ENCODE measurements around the gene PDHB. TPM values are rescaled to one million over a fixed set of nuclear protein-coding genes. Genes with fewer than 3 reads are reported as not detected.
A peak's percentile ranks its signal among the peaks of the same experiment; 100 is the strongest.
"Not testable (repeated sequence)": the region's sequence is repeated elsewhere in the genome, so short reads cannot be mapped to it uniquely, and the experiment has no call there.

PDHB gene
- total RNA-seq, 1 donor from 2014 or later: 207 TPM

GRCh38 chr3:58437276-58437675 is 3.6 kb upstream of the PDHB start:
- not testable (repeated sequence) for DNase-seq (ENCODE audit: low read depth)

DNA sequence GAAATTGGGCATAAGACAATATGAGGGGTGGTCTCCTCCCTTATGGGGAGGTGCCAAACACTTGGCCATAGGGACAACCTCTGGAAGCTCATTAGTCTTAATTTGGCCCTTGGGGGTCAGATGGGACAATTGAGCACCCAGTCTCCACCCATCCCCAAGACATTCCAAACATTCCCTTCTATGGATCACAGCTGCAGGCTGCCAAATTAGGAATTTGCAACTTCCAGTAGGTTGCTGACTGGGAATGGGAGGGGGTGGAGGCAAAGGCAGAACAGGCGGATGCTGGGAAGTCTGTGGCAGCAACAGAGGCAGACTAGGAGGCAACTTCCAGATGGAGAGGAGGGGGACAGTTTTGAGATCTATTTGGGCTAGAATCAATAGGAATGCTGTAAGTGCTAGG is 1.4 kb upstream of the PDHB start:
- peak; percentile 75 for DNase-seq (ENCODE audit: low read depth)

- DNase-seq (ENCODE audit: low read depth): no peak
Measured at GRCh38 chr3:58434511-58434910, 879 bp upstream of the PDHB start.

DNA sequence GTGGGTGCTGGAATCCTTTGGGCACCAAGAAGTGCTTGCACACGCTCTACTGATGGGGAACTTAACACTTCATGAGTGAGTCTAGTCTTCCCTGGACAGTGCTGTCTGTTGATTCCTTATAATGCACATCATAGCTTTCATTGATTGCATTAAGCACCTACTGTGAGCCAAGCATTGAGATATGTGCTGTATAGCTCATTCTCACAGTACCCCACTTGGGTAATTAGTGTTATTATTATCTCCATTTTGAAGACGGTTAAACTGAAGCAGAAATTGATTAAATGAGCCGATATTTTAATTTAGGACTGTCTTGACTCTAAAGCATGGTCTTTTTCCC is 504 bp upstream of the PDHB start:
- no peak for DNase-seq (ENCODE audit: low read depth)

DNA sequence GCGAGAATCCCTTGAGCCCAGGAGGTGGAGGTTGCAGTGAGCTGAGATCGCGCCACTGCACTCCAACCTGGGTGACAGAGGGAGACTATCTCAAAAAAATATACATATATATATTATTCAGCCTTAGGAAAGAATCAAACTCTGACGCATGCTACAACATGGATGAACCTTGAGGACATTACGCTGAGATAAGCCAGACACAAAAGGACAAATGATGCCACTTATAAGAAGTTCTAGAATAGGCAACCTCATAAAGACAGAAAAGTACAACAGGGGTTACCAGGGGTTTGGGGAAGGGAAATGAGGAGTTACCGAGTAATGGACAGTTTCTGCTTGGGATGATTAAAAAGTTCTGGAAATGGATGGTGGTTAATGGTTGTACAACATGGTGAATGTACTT is 727 bp downstream of the PDHB start:
- DNase-seq (ENCODE audit: low read depth): no peak

GRCh38 chr3:58429657-58430056 is 4.0 kb downstream of the PDHB start:
- DNase-seq (ENCODE audit: low read depth): peak; percentile 66

DNA sequence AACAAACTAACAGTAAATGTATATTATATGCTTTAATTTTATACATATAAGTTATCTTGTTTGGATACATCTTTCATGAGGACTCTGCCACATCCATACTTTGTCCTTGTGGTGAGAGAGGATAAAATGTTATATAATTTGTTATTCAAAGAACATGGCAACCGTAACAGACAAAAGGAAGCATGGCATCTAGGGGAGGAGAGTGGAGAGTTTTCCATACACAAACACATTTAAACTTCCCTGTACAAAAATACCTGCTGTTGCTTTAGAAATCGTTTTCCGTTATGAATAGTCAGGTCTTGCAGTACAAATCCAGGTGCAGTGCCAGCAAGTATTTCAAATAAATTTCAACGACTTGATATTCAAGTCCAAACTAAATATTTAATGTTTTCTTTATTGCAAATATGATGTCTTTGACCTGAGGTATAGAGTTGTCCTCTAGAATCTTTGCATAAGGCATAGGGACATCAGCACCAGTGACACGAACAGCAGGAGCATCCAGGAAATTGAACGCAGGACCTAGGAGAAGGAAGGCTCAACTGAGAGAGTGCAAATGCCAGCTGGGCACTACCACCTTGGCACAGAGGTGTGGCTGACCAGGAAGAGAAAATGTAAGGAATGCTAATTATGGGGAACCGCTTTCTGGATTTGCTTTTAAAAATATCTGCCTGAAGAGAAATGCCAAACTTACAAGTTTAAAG is 5.8 kb downstream of the PDHB start:
- DNase-seq (ENCODE audit: low read depth): no peak

GRCh38 chr3:58425782-58426181 is 7.8 kb downstream of the PDHB start:
- DNase-seq (ENCODE audit: low read depth): no peak

DNA sequence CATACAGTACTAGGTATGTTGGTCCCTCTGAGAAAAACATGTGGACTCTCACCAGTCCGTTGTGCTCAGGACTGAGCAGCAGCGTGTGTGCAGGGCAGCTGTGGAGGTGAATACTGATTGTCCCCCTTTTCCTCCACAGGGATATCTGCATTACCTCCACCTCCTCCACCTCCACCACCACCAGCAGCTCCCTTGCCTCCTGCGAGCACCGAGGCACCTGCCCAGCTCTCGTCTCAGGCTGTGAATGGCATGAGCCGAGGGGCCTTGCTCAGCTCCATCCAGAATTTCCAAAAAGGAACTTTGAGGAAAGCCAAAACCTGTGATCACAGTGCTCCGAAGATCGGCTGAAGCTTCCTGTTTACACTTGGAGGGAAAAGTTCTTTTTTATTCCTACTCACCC is 9.0 kb downstream of the PDHB start:
- no peak for DNase-seq (ENCODE audit: low read depth)

DNA sequence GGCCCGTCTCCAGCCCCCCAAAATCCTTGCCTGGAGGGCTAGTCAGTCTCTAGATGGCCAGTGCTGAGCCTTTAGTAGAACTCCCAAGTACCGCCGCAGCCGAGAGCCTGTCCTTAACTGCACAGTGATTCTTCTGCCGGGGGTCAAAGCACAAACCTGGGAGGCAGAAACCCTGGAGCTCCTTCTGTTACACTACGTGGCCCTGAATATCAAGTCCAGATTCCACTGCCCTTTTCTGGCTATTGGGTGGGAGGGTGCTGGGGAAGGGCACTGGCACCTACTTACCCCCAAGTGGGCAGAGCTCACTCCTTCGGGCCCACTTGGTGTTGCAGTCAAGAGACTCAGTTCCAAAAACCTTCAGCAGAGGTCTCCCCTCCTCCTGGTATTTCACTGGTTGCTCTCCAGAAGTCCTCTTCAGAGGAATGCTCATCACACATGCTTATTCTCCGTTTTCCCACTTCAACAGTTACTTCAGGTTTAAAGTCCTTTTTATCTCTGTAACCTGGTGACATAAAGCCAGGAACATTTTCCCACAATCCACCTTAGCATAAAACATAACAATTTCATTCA is 10.8 kb downstream of the PDHB start:
- peak; percentile 48 for DNase-seq (ENCODE audit: low read depth)

DNA sequence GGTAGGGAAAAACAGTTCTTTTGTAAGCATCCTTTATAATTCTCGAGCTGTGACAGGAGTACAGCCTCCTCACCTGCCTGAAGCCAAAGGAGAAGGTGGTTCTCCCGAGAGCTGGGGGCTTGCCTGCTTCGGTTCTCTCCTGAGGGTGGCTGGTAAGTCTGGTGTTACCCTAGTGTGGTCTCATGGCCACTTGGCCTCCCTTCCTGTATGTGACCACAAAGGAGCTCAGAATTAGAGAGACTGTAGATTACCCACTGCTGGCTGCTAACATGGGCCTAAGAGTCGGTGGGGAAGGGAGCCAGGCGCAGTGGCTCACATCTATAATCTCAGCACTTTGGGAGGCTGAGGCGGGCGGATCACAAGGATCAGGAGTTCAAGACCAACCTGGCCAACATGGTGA is 12.6 kb downstream of the PDHB start:
- DNase-seq (ENCODE audit: low read depth): no peak

- peak; percentile 49 for DNase-seq (ENCODE audit: low read depth)
Measured at GRCh38 chr3:58419780-58420507, 13.7 kb downstream of the PDHB start.

- DNase-seq (ENCODE audit: low read depth): no peak
Measured at GRCh38 chr3:58418227-58418626, 15.4 kb downstream of the PDHB start.

GRCh38 chr3:58417075-58417474 is 16.6 kb downstream of the PDHB start:
- DNase-seq (ENCODE audit: low read depth): no peak

DNA sequence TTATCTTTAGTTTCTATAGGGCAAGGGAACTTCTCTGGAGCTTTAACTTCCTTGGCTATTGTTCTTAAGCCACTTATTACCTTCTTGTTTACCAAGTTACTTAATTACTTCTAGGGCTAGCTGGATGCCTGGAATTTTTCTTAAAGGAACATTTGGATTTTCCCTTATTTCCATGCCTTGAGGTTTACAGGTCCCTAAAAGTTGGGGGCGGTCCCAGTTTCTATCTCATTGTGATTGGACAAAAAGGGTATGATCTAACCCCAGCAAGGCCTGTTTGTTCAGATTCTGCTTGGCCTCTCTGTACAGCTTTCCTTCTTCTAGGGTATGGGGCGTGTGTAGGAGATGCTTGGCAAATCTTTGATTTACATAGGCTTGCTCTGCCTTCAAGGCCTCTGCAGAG is 17.4 kb downstream of the PDHB start:
- peak; percentile 89 for DNase-seq (ENCODE audit: low read depth)

DNA sequence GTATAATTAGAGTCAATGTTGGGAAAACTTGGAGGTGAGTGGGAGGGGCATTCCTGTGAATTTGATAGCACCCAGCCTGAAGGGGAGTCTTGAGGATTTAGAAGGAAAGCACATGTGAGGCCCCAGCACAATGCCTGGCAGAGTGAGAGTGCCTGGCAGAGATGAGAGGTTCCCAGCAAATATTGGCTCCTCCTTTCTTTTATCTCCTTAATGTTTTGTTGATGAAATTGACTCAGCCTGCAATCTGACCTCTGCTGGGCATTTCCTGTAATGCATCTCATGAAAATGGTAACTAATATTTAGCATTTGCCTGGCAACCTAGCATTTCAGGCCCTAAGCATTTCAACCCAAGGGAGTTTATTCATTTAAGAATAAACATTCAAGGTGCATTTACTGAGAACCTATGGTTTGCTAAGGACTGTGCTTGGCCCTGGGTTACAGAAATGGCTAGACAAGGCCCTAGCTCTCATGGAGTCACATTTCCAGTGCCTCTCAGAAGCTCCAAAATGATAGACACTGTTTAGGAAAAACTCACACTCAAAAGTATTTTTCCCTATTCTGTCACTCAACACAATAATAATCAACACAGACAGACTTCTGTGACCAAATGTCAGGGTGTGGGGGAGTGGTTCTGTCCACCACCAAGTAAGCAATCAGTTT is 19.0 kb downstream of the PDHB start:
- peak; percentile 63 for DNase-seq (ENCODE audit: low read depth)

- DNase-seq (ENCODE audit: low read depth): no peak
Measured at GRCh38 chr3:58411851-58412830, 21.5 kb downstream of the PDHB start.

GRCh38 chr3:58411036-58411435 is 22.6 kb downstream of the PDHB start:
- no peak for DNase-seq (ENCODE audit: low read depth)

- DNase-seq (ENCODE audit: low read depth): no peak
Measured at GRCh38 chr3:58409663-58410062, 24.0 kb downstream of the PDHB start.

DNA sequence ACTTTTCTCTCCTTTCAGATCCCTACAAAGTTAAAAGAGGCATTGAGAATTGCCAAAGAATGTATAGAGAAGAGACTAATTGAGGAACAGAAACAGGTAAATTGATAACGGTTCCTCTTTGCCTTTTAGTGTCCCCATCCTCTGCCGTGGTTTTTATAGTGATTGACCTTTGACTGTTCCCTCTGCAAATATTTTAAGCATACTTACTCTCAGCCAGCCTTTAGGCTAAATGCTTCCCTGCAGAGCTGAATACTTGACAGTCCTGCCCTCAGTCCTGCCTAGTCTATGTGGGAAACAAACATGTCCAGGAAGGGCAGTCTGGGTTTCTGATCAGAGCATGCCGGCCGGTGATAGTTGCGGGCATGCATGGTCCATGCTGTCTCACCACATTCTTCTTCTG is 24.7 kb downstream of the PDHB start:
- DNase-seq (ENCODE audit: low read depth): no peak

GRCh38 chr3:58404396-58404795 is 29.2 kb downstream of the PDHB start:
- peak; percentile 79 for DNase-seq (ENCODE audit: low read depth)
